Neutrophil (primary cell): ENCODE data around the gene UVSSA.

ENCODE experiments used
- H3K27ac ChIP-seq: fragments of 200-600 bp; sonication (generic); 2 replicates; pipeline ENCODE4 v1.5.1; 2016; ENCODE audit warnings: mild to moderate bottlenecking, moderate library complexity
- H3K27me3 ChIP-seq: fragments of 200-600 bp; sonication (generic); 2 replicates; pipeline ENCODE4 v1.6.0; 2016; ENCODE audit warnings: mild to moderate bottlenecking
- H3K36me3 ChIP-seq: fragments of 200-600 bp; sonication (generic); 2 replicates; pipeline ENCODE4 v1.5.1; 2017
- H3K4me1 ChIP-seq, 2 experiments: fragments of 200-600 bp in 1 of 2; sonication (generic) in 1 of 2; 1 replicate in 1 of 2; 2 replicates in 1 of 2; pipeline versions ENCODE4 v1.5.1 to v1.6.1; 2013 to 2016; ENCODE audit warnings: low read depth in 1 of 2, low read length in 1 of 2, mild to moderate bottlenecking in 1 of 2, moderate library complexity in 1 of 2; ENCODE audit not compliant: control insufficient read depth in 1 of 2, insufficient read depth in 1 of 2
- H3K4me3 ChIP-seq, 2 experiments: fragments of 200-600 bp in 1 of 2; sonication (generic) in 1 of 2; 1 replicate in 1 of 2; 2 replicates in 1 of 2; pipeline ENCODE4 v1.5.1; 2013 to 2016; ENCODE audit warnings: low read depth in 1 of 2, low read length in 1 of 2, mild to moderate bottlenecking in 1 of 2, moderate library complexity in 1 of 2
- H3K9me3 ChIP-seq: fragments of 200-600 bp; sonication (generic); 2 replicates; pipeline ENCODE4 v1.5.1; 2016
- TF ChIP-seq, protein P1 (sequence below): fragments of 200-600 bp; sonication (generic); IDR thresholded peaks from 2 replicates; pipeline ENCODE4 v1.5.1; 2016; ENCODE audit warnings: antibody characterized with exemption

The UVSSA gene

GRCh38 chr4:1403591-1404572 is 56.9 kb downstream of the UVSSA start:
- H3K4me1 ChIP-seq = no peaks in the 10 kb centered on the region
- H3K36me3 ChIP-seq = no peaks in the 10 kb centered on the region
- TF ChIP-seq, protein P1, sequence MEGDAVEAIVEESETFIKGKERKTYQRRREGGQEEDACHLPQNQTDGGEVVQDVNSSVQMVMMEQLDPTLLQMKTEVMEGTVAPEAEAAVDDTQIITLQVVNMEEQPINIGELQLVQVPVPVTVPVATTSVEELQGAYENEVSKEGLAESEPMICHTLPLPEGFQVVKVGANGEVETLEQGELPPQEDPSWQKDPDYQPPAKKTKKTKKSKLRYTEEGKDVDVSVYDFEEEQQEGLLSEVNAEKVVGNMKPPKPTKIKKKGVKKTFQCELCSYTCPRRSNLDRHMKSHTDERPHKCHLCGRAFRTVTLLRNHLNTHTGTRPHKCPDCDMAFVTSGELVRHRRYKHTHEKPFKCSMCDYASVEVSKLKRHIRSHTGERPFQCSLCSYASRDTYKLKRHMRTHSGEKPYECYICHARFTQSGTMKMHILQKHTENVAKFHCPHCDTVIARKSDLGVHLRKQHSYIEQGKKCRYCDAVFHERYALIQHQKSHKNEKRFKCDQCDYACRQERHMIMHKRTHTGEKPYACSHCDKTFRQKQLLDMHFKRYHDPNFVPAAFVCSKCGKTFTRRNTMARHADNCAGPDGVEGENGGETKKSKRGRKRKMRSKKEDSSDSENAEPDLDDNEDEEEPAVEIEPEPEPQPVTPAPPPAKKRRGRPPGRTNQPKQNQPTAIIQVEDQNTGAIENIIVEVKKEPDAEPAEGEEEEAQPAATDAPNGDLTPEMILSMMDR = no peak
- H3K27ac ChIP-seq = no peak overlapping the region
- H3K9me3 ChIP-seq = peaks cover 7% of the 10 kb centered on the region
- no peak overlapping the region for H3K4me3 ChIP-seq
- H3K27me3 ChIP-seq = peaks cover 95% of the 10 kb centered on the region

DNA sequence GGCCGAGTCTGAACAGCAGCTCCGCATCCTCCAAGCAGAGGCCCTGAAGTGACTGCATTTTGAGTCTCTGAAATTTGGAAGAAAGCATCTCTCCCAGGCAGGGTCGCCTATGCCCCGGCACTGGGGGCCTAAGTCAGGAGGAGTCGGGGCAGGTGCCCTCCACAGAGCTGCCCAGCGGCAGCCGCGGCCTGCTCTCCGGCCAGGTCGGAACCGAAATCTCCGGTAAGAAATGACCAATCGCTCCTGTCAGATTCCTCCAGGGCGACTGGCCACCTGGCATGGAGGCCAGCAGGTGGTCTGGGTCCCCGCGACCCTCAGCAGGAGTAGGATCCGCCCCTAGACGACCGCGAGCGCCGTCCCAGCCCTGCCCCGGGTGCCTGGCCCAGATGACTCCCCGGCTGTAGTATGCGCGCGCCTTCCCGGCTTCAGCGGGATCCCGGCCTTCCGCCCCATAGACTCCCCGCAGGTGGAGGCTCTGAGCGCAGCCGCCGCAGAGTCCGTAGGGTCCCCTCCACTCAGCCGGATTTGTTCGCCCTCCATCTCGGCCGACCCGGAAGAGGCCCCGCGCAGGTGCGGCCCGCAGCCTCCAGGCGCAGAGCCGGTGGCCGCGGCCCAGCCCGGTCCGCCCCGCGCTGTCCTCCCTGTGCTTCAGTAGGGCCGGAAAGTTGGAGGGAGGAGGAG is 57.7 kb downstream of the UVSSA start:
- Histone ChIP-seq H3K9me3 (no peaks in the 10 kb centered on the region), H3K27me3 (peaks cover 100% of the 10 kb centered on the region), H3K27ac (no peak overlapping the region), H3K36me3 (no peaks in the 10 kb centered on the region), H3K4me3 (no peak overlapping the region), H3K4me1 (no peaks in the 10 kb centered on the region)
- TF ChIP-seq, protein P1 = no peak

DNA sequence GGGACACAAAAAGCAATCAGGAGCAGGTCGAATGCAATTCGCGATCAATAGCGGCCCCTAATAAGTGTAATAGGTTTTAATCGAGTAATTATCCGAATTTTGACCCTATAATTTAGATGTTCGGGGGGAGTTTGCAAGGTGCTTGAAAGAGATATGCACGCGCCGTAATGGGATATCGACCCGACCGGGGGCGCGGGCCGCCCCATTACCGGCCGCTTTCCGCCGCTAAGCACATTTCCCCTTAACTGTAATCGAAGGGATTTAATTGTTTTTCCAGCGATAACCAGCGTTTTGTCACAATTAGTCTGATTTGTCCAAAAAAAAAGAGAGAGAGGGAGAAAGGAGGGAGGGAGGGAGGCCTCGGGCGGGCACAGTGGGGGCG is 58.2 kb downstream of the UVSSA start:
- TF ChIP-seq, protein P1 = no peak
- Histone ChIP-seq H3K27ac (no peak overlapping the region), H3K4me3 (no peak overlapping the region), H3K36me3 (no peaks in the 10 kb centered on the region), H3K27me3 (peaks cover 100% of the 10 kb centered on the region), H3K9me3 (no peaks in the 10 kb centered on the region), H3K4me1 (no peaks in the 10 kb centered on the region)

- Histone ChIP-seq H3K9me3 (no peaks in the 10 kb centered on the region), H3K27ac (no peak overlapping the region), H3K36me3 (no peaks in the 10 kb centered on the region), H3K4me1 (no peaks in the 10 kb centered on the region), H3K4me3 (no peak overlapping the region), H3K27me3 (peaks cover 100% of the 10 kb centered on the region)
- TF ChIP-seq, protein P1 = no peak
These were observed 58.8 kb downstream of the UVSSA start for GRCh38 chr4:1405636-1406393.

DNA sequence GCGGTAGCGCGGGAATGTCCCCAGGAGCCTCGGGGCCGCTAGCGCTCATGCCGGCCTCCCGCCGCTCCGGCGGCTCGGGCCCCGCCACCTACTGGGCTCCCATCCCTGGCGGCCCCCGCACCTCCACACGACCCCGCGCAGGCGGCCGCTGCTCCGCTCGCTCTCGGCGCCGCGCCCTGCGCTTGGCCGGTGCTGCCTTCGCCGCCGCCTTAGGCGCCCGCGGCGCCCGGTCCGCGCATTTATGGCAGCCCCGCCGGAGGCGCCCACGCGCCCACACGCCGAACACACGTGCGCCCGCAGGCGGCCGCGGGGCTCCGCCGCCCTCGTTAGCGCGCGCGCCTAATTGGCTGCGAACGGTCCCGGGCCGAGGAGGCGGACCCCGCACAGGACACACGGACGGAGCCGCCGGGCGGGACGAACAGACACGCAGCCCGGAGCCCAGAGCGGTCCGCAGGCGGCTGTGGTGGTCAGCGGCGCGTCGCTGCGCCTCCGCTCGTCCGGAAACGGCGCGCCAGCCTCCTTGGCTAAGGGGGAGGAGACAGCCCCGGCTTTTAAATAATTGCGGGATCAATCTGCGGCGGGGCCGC is 59.5 kb downstream of the UVSSA start, which contains the start of gene NKX1-1:
NKX1-1 (minus strand) TSS at position 49 of the 587 bp plus-strand sequence; CDS start at position 49, 0 bp downstream.
- H3K27ac ChIP-seq = no peak within 1 kb of the TSS
- H3K4me3 ChIP-seq = no peak within 1 kb of the TSS
- no peaks in the 10 kb centered on the region for H3K9me3 ChIP-seq
- H3K36me3 ChIP-seq = no peaks in the 10 kb centered on the region
- TF ChIP-seq, protein P1 = no peak
- H3K27me3 ChIP-seq = peaks cover 100% of the 10 kb centered on the region
- H3K4me1 ChIP-seq = no peaks in the 10 kb centered on the region
